C4-2B (cell line): Measurements from ENCODE around the gene TMEM267.

Experiments used
- H3K27ac ChIP-seq: fragments of 450-650 bp; 2 replicates; pipeline ENCODE4 v1.5.1; 2017
- CTCF ChIP-seq: fragments of 450-650 bp; conservative IDR thresholded peaks from 2 replicates; pipeline ENCODE4 v1.5.1; 2017; ENCODE audit warnings: mild to moderate bottlenecking
- ZFX ChIP-seq: fragments of 450-650 bp; IDR thresholded peaks from 2 replicates; pipeline ENCODE4 v1.6.1; 2017

The TMEM267 gene

GRCh38 chr5:43422143-43422542, 61.5 kb downstream of the TMEM267 start:
- TF ChIP-seq ZFX (no peak), CTCF (no peak)
- no peak overlapping the region for H3K27ac ChIP-seq

- H3K27ac ChIP-seq, result no peak overlapping the region; the same call in 1 of the 2 replicates
- no peak for TF ChIP-seq ZFX
- TF ChIP-seq CTCF, result no peak
Measured at GRCh38 chr5:43421450-43422133, 62.1 kb downstream of the TMEM267 start.

- TF ChIP-seq CTCF (no peak), ZFX (no peak)
- no peak overlapping the region for H3K27ac ChIP-seq
Measured at GRCh38 chr5:43420241-43420640, 63.4 kb downstream of the TMEM267 start.

GRCh38 chr5:43418561-43418960, 65.1 kb downstream of the TMEM267 start:
- TF ChIP-seq ZFX (no peak), CTCF (no peak)
- H3K27ac ChIP-seq, result no peak overlapping the region

GRCh38 chr5:43416803-43417394, 66.8 kb downstream of the TMEM267 start:
- no peak for TF ChIP-seq CTCF
- no peak for TF ChIP-seq ZFX
- H3K27ac ChIP-seq, result no peak overlapping the region

- no peak overlapping the region for H3K27ac ChIP-seq
Measured at GRCh38 chr5:43415935-43416802, 67.5 kb downstream of the TMEM267 start.

More at GRCh38 chr5:43415935-43416802, 67.5 kb downstream of the TMEM267 start:
- TF ChIP-seq ZFX (no peak), CTCF (no peak)
